Activated effector memory CD4-positive, alpha-beta T cell treated with Interleukin-2 at 50 U/mL for 16 hours (primary cell): ENCODE measurements around the gene RBM19.
"Not testable (repeated sequence)": the region's sequence is repeated elsewhere in the genome, so short reads cannot be mapped to it uniquely, and the experiment has no call there.

Experiments
- DNase-seq: peaks from one replicate; pipeline ENCODE4 v3.0.0-alpha.2; 2020

The RBM19 gene

GRCh38 chr12:113924341-113924740 is 41.8 kb downstream of the RBM19 start:
- DNase-seq: no peak

- no peak for DNase-seq
Observed at GRCh38 chr12:113923251-113923650, 42.9 kb downstream of the RBM19 start.

GRCh38 chr12:113921430-113921829 is 44.7 kb downstream of the RBM19 start:
- DNase-seq: no peak

GRCh38 chr12:113919791-113920190 is 46.3 kb downstream of the RBM19 start:
- DNase-seq: no peak

- DNase-seq: no peak
Observed at GRCh38 chr12:113918306-113918705, 47.8 kb downstream of the RBM19 start.

GRCh38 chr12:113917393-113917792 is 48.7 kb downstream of the RBM19 start:
- no peak for DNase-seq

- no peak for DNase-seq
Observed at GRCh38 chr12:113914806-113915205, 51.3 kb downstream of the RBM19 start.

GRCh38 chr12:113914176-113914575 is 51.9 kb downstream of the RBM19 start:
- no peak for DNase-seq

GRCh38 chr12:113912760-113913329 is 53.3 kb downstream of the RBM19 start:
- DNase-seq: peak; percentile 9

- DNase-seq: no peak
Observed at GRCh38 chr12:113911971-113912759, 54.0 kb downstream of the RBM19 start.

- DNase-seq: no peak
Observed at GRCh38 chr12:113910751-113911272, 55.3 kb downstream of the RBM19 start.

GRCh38 chr12:113909776-113910420 is 56.2 kb downstream of the RBM19 start:
- DNase-seq: no peak

- DNase-seq: no peak
Observed at GRCh38 chr12:113908584-113909100, 57.5 kb downstream of the RBM19 start.

- DNase-seq: no peak
Observed at GRCh38 chr12:113907446-113908180, 58.5 kb downstream of the RBM19 start.

GRCh38 chr12:113906411-113907200 is 59.5 kb downstream of the RBM19 start:
- DNase-seq: no peak

- DNase-seq: no peak
Observed at GRCh38 chr12:113905829-113906228, 60.3 kb downstream of the RBM19 start.

- DNase-seq: no peak
Observed at GRCh38 chr12:113903381-113903863, 62.7 kb downstream of the RBM19 start.

- not testable (repeated sequence) for DNase-seq
Observed at GRCh38 chr12:113901319-113901718, 64.8 kb downstream of the RBM19 start.

GRCh38 chr12:113900716-113901115 is 65.4 kb downstream of the RBM19 start:
- no peak for DNase-seq

GRCh38 chr12:113899561-113900471 is 66.3 kb downstream of the RBM19 start:
- no peak for DNase-seq
